Stimulated activated naive B cell treated with anti-CD40 and anti-IgM and Interleukin-4, amounts not matched to agents 10 μg/mL and 1 μg/mL and 100 μg/mL, for 72 hours (primary cell): ENCODE results near the gene ADGRV1.

ENCODE experiments used
- ATAC-seq, 2 donors: fragments of 150-1000 bp; cut with Tn5 transposase; replicated peaks; 2 replicates each; pipeline ENCODE4 v1.10.0; 2021; ENCODE audit warnings: moderate library complexity in 1 of 2
- DNase-seq: peaks from one replicate; pipeline ENCODE4 v3.0.0; 2021
- H3K27ac Mint-ChIP-seq: one replicate; pipeline ENCODE4 v1.8.0; 2022; ENCODE audit warnings: mild to moderate bottlenecking, mixed read lengths
- H3K27me3 Mint-ChIP-seq, 2 donors: one replicate each; pipeline ENCODE4 v1.8.0; 2022; ENCODE audit warnings: mixed read lengths in 2 of 2
- H3K36me3 Mint-ChIP-seq, 2 donors: one replicate each; pipeline ENCODE4 v1.8.0; 2022; ENCODE audit warnings: mixed read lengths in 2 of 2, mild to moderate bottlenecking in 1 of 2
- H3K4me1 Mint-ChIP-seq, 2 donors: one replicate each; pipeline ENCODE4 v1.8.0; 2022; ENCODE audit warnings: mixed read lengths in 2 of 2, mild to moderate bottlenecking in 1 of 2
- H3K4me3 Mint-ChIP-seq, 2 donors: one replicate each; pipeline ENCODE4 v1.8.0; 2022; ENCODE audit warnings: mild to moderate bottlenecking in 2 of 2, mixed read lengths in 2 of 2, moderate library complexity in 1 of 2
- H3K9me3 Mint-ChIP-seq, 2 donors: one replicate each; pipeline ENCODE4 v1.8.0; 2022; ENCODE audit warnings: mixed read lengths in 2 of 2, mild to moderate bottlenecking in 1 of 2

The ADGRV1 gene

GRCh38 chr5:91159647-91160046, 601.0 kb downstream of the ADGRV1 start:
- no peaks in the 10 kb centered on the region for H3K27me3 Mint-ChIP-seq
- no peak overlapping the region for H3K27ac Mint-ChIP-seq
- H3K9me3 Mint-ChIP-seq: no peaks in the 10 kb centered on the region
- no peak overlapping the region for H3K4me3 Mint-ChIP-seq
- DNase-seq (no peak), ATAC-seq (no peak)
- no peaks in the 10 kb centered on the region for H3K36me3 Mint-ChIP-seq
- H3K4me1 Mint-ChIP-seq: peaks cover 13 to 17% of the 10 kb centered on the region in 2 donors

GRCh38 chr5:91160714-91161285, 602.2 kb downstream of the ADGRV1 start:
- no peak for DNase-seq
- Mint-ChIP-seq H3K4me3 (no peak overlapping the region), H3K27ac (no peak overlapping the region), H3K9me3 (no peaks in the 10 kb centered on the region), H3K27me3 (no peaks in the 10 kb centered on the region), H3K4me1 (peaks cover 13 to 17% of the 10 kb centered on the region in 2 donors), H3K36me3 (no peaks in the 10 kb centered on the region)
- ATAC-seq: no peak

DNA sequence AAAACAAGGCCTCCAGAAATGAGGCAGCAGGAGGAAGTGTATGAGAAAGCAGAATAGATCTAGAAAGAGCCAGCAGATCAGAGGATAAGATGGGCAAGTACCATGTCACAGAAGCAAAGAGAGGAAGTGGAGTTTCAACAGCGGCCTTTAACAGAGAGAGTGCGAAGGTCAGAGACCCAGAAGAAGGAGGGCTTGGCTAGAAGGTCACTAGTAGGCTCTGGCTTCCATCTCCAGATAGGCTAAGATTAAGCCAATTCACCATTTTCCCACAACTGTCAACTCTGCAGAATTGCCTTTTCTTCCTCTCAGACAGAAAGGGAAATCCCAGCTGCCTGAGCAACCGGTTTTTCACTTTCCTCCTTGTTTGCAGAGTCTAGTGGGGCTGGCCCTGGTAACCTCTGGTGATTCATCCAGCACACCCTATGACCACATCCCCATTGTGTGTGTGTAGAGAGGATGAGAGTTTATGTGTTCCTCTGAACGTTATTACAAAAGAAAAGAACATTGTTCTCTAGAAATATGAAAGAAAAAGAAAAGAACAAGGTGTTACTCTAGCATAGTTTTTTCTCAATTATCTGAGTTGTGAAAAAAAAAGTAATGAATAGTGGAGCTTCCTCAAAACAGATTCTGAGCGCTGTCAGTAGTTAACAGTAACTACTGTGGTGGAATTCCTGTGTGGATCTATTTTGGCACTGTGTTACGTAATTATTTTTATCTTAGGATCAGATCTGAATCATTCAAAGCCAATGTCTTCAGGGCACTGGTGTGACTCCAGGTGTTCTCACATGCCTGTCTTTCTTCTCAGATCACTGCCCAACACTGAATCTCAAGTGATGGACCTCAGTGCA, 604.2 kb downstream of the ADGRV1 start:
- no peaks in the 10 kb centered on the region for H3K36me3 Mint-ChIP-seq
- ATAC-seq (peak; percentile 98), DNase-seq (peak; percentile 78)
- peak overlapping the region in 1 of 2 donors; percentile 31 for H3K4me3 Mint-ChIP-seq
- H3K27ac Mint-ChIP-seq: peak overlapping the region; percentile 37
- peaks cover 13 to 17% of the 10 kb centered on the region in 2 donors for H3K4me1 Mint-ChIP-seq
- H3K9me3 Mint-ChIP-seq: no peaks in the 10 kb centered on the region
- H3K27me3 Mint-ChIP-seq: no peaks in the 10 kb centered on the region

- ATAC-seq (no peak), DNase-seq (no peak)
- Mint-ChIP-seq H3K9me3 (no peaks in the 10 kb centered on the region), H3K27ac (no peak overlapping the region), H3K36me3 (no peaks in the 10 kb centered on the region), H3K4me3 (no peak overlapping the region), H3K4me1 (peaks cover 13 to 17% of the 10 kb centered on the region in 2 donors), H3K27me3 (no peaks in the 10 kb centered on the region)
These were observed 605.8 kb downstream of the ADGRV1 start for GRCh38 chr5:91164424-91164823.

DNA sequence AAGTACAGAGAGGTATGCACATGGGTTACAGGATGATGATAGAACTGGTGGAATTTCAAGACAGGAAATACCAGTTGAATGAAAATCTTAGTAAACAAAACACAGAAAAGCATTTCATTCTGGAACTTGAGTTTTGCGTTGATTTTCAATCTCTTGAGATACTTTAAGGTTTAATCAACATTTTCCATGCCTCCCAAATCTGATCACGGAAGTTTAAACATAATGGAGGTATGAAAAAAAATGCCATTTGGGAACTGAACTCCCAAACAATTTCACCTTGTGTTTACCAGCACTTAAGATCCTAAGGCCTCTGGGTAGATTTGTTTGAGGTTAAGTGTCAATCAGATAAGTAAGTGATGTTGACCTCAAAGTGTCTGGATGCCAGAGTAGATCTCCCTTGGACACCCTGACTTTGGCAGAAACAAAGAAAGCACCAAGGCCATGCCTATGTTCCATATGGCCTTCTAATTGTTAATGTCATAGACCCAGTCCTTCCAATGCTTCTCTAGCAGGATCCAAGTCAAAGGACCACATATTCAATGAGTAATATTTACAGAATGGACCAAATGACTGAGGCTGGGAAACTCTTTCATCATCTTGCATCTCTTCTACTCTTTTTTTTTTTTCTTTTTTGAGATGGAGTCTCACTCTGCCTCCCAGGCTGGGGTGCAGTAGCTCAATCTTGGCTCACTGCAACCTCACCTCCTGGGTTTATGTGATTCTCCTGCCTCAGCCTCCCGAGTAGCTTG, 607.6 kb downstream of the ADGRV1 start:
- Mint-ChIP-seq H3K36me3 (no peaks in the 10 kb centered on the region), H3K9me3 (no peaks in the 10 kb centered on the region), H3K4me3 (no peak overlapping the region), H3K27ac (no peak overlapping the region), H3K4me1 (peaks cover 13 to 17% of the 10 kb centered on the region in 2 donors), H3K27me3 (peaks cover 0 to 5% of the 10 kb centered on the region in 2 donors)
- no peak for ATAC-seq
- no peak for DNase-seq

- ATAC-seq: no peak
- H3K27ac Mint-ChIP-seq: no peak overlapping the region
- no peaks in the 10 kb centered on the region for H3K36me3 Mint-ChIP-seq
These were observed 610.3 kb downstream of the ADGRV1 start for GRCh38 chr5:91168859-91169258.

GRCh38 chr5:91170266-91170665, 611.7 kb downstream of the ADGRV1 start:
- H3K4me3 Mint-ChIP-seq: no peak overlapping the region
- peak in 1 of 2 donors; percentile 45 for ATAC-seq
- H3K36me3 Mint-ChIP-seq: no peaks in the 10 kb centered on the region
- peaks cover 0 to 9% of the 10 kb centered on the region in 2 donors for H3K27me3 Mint-ChIP-seq
- no peak for DNase-seq
- no peaks in the 10 kb centered on the region for H3K4me1 Mint-ChIP-seq
- no peak overlapping the region for H3K27ac Mint-ChIP-seq
- no peaks in the 10 kb centered on the region for H3K9me3 Mint-ChIP-seq

More at GRCh38 chr5:91168859-91169258, 610.3 kb downstream of the ADGRV1 start:
- Mint-ChIP-seq H3K4me1 (peaks cover 0 to 2% of the 10 kb centered on the region in 2 donors), H3K27me3 (peaks cover 0 to 9% of the 10 kb centered on the region in 2 donors), H3K4me3 (no peak overlapping the region), H3K9me3 (no peaks in the 10 kb centered on the region)
- DNase-seq: no peak

DNA sequence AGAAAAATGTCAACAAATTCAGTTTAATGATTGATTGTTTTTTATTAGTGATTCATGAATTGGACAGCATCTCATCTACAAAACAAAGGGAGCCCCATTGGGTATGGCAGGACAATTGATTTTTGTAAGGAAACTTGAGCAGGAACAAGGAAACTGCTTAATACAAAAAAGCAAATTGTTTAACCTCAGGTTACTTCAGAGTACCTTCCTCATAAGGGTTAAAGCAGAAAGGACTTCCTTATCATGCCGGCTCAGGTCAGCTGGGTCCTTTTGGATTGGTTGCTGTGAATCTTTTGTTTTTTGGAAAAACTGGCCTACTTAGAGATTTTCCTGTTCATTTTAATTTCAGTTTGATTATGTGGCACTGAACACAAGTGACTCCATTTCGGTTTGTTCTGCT, 612.7 kb downstream of the ADGRV1 start:
- ATAC-seq: no peak
- no peak for DNase-seq
- H3K36me3 Mint-ChIP-seq: no peaks in the 10 kb centered on the region
- H3K27ac Mint-ChIP-seq: no peak overlapping the region
- no peak overlapping the region for H3K4me3 Mint-ChIP-seq
- no peaks in the 10 kb centered on the region for H3K9me3 Mint-ChIP-seq
- peaks cover under 1% of the 10 kb centered on the region in 2 donors for H3K4me1 Mint-ChIP-seq
- H3K27me3 Mint-ChIP-seq: peaks cover 0 to 9% of the 10 kb centered on the region in 2 donors

- H3K4me3 Mint-ChIP-seq: no peak overlapping the region
- peaks cover 0 to under 1% of the 10 kb centered on the region in 2 donors for H3K9me3 Mint-ChIP-seq
- H3K4me1 Mint-ChIP-seq: peaks cover 3 to 7% of the 10 kb centered on the region in 2 donors
- H3K27ac Mint-ChIP-seq: no peak overlapping the region
- ATAC-seq: no peak
- peaks cover 0 to 9% of the 10 kb centered on the region in 2 donors for H3K27me3 Mint-ChIP-seq
- no peaks in the 10 kb centered on the region for H3K36me3 Mint-ChIP-seq
- no peak for DNase-seq
These were observed 615.8 kb downstream of the ADGRV1 start for GRCh38 chr5:91174396-91174795.

- H3K4me3 Mint-ChIP-seq: no peak overlapping the region
- peaks cover 4 to 7% of the 10 kb centered on the region in 2 donors for H3K4me1 Mint-ChIP-seq
- no peaks in the 10 kb centered on the region for H3K36me3 Mint-ChIP-seq
- H3K9me3 Mint-ChIP-seq: peaks cover 2 to 5% of the 10 kb centered on the region in 2 donors
- ATAC-seq: no peak
- H3K27me3 Mint-ChIP-seq: peaks cover 0 to 5% of the 10 kb centered on the region in 2 donors
- DNase-seq: no peak
- no peak overlapping the region for H3K27ac Mint-ChIP-seq
These were observed 617.1 kb downstream of the ADGRV1 start for GRCh38 chr5:91175708-91176107.

DNA sequence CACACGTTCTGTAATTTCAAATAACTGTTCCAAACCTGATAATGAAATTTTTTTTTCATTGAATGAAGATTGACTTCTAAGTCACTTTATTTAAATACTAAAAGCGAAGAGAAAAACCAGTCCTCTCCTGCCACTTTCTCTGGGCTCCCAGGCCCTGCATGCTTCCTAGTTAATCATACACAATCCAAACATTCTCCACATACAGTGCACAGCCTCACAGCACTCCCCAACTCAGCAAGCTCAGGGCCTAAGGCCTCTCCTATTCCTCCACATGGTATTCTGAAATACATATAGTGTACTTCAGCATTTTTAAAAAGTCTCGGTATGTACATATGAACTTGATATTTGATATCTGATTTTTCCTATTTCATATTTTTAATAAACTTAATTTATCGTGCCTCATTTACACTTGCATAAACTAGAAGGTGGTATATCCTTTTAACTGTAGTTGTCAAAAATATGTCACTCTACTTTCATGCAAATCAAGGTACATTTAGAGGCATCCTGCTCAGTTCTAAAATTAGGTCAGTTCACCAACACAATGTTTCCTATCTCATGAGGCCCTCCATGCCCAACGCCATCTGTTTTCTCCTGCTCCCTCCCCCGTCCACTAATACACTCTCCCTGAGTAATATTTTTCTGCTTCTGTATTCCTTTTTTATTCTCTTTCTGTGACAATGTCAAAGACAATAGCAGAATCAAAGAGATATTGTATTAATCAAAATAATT, 617.9 kb downstream of the ADGRV1 start:
- no peak overlapping the region for H3K4me3 Mint-ChIP-seq
- H3K27me3 Mint-ChIP-seq: peaks cover 0 to 5% of the 10 kb centered on the region in 2 donors
- DNase-seq (no peak), ATAC-seq (no peak)
- peaks cover 2 to 5% of the 10 kb centered on the region in 2 donors for H3K9me3 Mint-ChIP-seq
- H3K4me1 Mint-ChIP-seq: peaks cover 4 to 7% of the 10 kb centered on the region in 2 donors
- no peaks in the 10 kb centered on the region for H3K36me3 Mint-ChIP-seq
- H3K27ac Mint-ChIP-seq: no peak overlapping the region

GRCh38 chr5:91177085-91177484, 618.5 kb downstream of the ADGRV1 start:
- ATAC-seq (no peak), DNase-seq (no peak)
- Mint-ChIP-seq H3K27me3 (peaks cover 0 to 5% of the 10 kb centered on the region in 2 donors), H3K36me3 (no peaks in the 10 kb centered on the region), H3K27ac (no peak overlapping the region), H3K4me3 (no peak overlapping the region), H3K9me3 (peaks cover 2 to 5% of the 10 kb centered on the region in 2 donors), H3K4me1 (peaks cover 4 to 9% of the 10 kb centered on the region in 2 donors)

- Mint-ChIP-seq H3K36me3 (no peaks in the 10 kb centered on the region), H3K4me3 (no peak overlapping the region), H3K27ac (no peak overlapping the region), H3K9me3 (peaks cover 2 to 5% of the 10 kb centered on the region in 2 donors), H3K27me3 (peaks cover 0 to 4% of the 10 kb centered on the region in 2 donors), H3K4me1 (peaks cover 7 to 14% of the 10 kb centered on the region in 2 donors)
- ATAC-seq (no peak), DNase-seq (no peak)
These were observed 619.0 kb downstream of the ADGRV1 start for GRCh38 chr5:91177639-91178038.

DNA sequence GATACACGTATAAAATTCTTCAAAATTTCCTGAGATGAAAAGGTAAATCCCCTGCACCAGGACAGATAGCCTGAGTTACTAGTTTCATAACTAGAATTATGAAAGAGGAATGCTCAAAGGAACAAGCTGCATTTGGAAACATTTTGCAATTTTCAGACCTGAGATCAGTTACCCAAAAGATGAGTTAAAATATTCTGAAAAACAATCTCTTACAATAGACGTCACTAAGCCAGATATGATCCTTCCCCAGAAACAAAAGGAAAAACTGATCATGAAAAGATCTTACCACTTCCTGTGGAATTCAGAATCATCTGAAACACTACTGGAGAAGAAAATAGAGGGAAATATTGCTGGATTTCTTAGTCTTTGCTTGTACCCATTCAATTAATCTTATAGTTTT, 619.9 kb downstream of the ADGRV1 start:
- H3K27ac Mint-ChIP-seq: no peak overlapping the region
- no peak overlapping the region for H3K4me3 Mint-ChIP-seq
- DNase-seq: no peak
- no peaks in the 10 kb centered on the region for H3K36me3 Mint-ChIP-seq
- H3K27me3 Mint-ChIP-seq: no peaks in the 10 kb centered on the region
- peaks cover 7 to 23% of the 10 kb centered on the region in 2 donors for H3K4me1 Mint-ChIP-seq
- ATAC-seq: no peak
- H3K9me3 Mint-ChIP-seq: peaks cover 2 to 5% of the 10 kb centered on the region in 2 donors
